ENCODE measurements around the gene HIVEP3.

Gene HIVEP3

DNA sequence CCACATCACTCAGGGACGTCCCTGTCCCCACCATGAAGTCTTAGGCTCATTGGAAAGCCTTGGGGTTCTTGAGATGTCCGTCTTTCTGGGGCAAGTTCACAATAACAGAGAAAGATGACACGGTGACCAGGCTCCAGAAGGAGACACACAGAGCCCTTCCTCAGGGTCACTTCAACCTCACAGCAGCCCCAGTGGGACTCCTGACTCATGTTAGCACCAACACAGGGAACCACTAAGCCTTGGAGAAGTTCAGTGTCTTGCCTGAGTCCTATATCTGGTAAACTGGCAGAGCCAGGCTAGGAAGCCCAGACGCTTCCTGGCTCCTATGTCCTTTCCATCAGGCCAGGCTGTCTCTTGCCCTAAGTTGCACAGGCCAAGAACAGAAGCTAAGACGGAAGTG lies 199.1 kb downstream of the HIVEP3 start:
- H3K4me1 ChIP-seq (ENCODE audit: control insufficient read depth in 1 of 2, insufficient read depth in 2 of 2, low read length in 2 of 2) = peaks cover 5 to 6% of the 10 kb centered on the region in 2 donors
- no peaks in the 10 kb centered on the region for H3K9me3 ChIP-seq (ENCODE audit: control insufficient read depth in 1 of 2, low read length in 2 of 2)
- H3K4me3 ChIP-seq (ENCODE audit: low read depth in 1 of 2, low read length in 2 of 2) = no peak overlapping the region
- no peak overlapping the region for H3K27ac ChIP-seq (ENCODE audit: low read depth, low read length)
- H3K36me3 ChIP-seq (ENCODE audit: control insufficient read depth in 1 of 2, insufficient read depth in 2 of 2, low read length in 2 of 2) = no peaks in the 10 kb centered on the region
- no peaks in the 10 kb centered on the region for H3K27me3 ChIP-seq (ENCODE audit: control insufficient read depth in 1 of 2, insufficient read depth in 2 of 2, low read length in 2 of 2)
- H3K9ac ChIP-seq (ENCODE audit: low read depth in 1 of 2, low read length in 2 of 2) = no peak overlapping the region

DNA sequence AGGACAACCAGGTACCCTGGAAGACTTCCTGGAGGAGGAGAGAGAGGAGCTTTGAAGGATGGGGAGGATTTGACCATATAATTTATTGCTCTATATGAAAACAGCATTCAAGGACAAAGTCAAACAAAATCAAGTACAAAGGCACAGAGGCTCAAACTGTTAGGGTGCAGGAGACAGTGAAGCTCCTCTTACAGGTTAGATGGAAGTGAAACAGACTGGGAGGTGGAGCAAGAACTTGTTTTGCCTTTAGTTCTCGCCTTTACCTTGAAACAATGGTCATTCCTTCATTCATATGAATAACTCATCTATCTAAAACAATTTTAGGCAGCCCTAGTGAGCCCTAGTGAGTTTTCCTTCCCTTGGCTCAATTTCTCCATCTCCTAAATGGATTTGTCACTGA lies 199.6 kb downstream of the HIVEP3 start:
- Histone ChIP-seq H3K27ac (ENCODE audit: low read depth, low read length) (no peak overlapping the region), H3K27me3 (ENCODE audit: control insufficient read depth in 1 of 2, insufficient read depth in 2 of 2, low read length in 2 of 2) (no peaks in the 10 kb centered on the region), H3K9ac (ENCODE audit: low read depth in 1 of 2, low read length in 2 of 2) (no peak overlapping the region), H3K9me3 (ENCODE audit: control insufficient read depth in 1 of 2, low read length in 2 of 2) (no peaks in the 10 kb centered on the region), H3K4me3 (ENCODE audit: low read depth in 1 of 2, low read length in 2 of 2) (no peak overlapping the region), H3K36me3 (ENCODE audit: control insufficient read depth in 1 of 2, insufficient read depth in 2 of 2, low read length in 2 of 2) (no peaks in the 10 kb centered on the region), H3K4me1 (ENCODE audit: control insufficient read depth in 1 of 2, insufficient read depth in 2 of 2, low read length in 2 of 2) (peaks cover under 1 to 5% of the 10 kb centered on the region in 2 donors)

DNA sequence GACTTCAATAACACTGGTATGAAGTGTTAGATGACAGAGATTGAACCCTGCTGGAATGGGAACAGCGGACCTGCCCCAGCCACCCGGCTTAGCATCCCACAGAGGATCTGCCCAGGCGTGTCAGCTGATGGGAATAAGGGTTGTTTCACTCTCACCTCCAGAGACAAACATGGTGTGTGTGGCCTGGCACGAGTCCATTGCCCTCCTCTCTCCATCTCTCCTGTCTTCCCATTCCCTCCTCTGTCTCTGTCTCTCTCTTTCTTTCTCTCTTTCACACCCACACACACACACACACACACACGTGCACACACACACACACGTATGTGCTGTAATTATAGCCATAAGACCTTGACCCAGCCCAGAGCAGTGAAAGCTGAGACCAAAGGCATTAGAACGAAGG lies 200.2 kb downstream of the HIVEP3 start:
- Histone ChIP-seq H3K4me1 (ENCODE audit: control insufficient read depth in 1 of 2, insufficient read depth in 2 of 2, low read length in 2 of 2) (no peaks in the 10 kb centered on the region), H3K27me3 (ENCODE audit: control insufficient read depth in 1 of 2, insufficient read depth in 2 of 2, low read length in 2 of 2) (no peaks in the 10 kb centered on the region), H3K9me3 (ENCODE audit: control insufficient read depth in 1 of 2, low read length in 2 of 2) (no peaks in the 10 kb centered on the region), H3K27ac (ENCODE audit: low read depth, low read length) (no peak overlapping the region), H3K36me3 (ENCODE audit: control insufficient read depth in 1 of 2, insufficient read depth in 2 of 2, low read length in 2 of 2) (no peaks in the 10 kb centered on the region), H3K4me3 (ENCODE audit: low read depth in 1 of 2, low read length in 2 of 2) (no peak overlapping the region), H3K9ac (ENCODE audit: low read depth in 1 of 2, low read length in 2 of 2) (no peak overlapping the region)

DNA sequence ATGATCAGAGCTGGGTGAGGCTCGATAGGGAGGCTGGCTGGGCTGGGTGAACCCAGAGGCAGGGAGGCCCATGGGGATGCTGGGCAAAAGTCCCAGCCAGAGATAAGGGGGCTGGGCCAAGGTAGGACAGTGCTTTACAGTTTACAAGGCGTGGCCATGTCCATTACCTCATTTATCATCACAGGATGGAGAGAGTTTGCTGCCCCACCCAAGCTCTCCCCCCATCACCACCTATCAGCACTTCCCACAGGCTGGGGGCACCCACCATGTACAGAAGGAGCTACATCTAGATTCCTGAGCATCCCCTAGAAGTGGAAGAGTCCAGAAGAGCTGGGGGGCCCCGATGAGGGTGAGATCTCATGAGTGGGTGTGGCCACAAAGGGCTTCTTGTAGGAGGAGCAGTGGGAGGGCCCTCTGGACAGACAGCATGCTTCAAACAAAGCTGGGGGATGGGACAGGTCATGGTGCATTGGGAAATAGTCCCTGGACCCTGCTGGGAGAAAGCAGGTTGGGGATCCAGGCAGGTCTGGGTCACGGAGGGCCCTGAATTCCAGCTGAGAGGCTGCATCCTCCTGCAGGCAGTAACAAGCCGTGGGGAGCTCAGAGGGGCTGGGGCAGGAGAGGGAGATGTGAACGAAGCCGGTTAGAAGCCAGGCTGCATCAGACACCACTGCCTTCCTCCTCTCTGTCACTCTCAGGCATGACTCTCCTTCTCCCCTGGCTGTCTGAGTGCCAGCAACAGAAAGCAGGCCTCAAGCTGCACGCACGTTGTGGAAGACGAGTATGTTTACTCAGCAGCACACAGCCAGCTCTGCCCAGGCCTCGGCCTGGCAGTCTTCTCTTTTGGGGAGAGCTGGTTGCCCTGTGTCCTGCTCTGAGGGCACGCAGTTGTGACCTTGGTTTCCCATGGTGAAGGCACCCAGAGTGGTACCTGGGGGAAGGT lies 202.3 kb downstream of the HIVEP3 start:
- Histone ChIP-seq H3K4me3 (ENCODE audit: low read depth in 1 of 2, low read length in 2 of 2) (no peak overlapping the region), H3K9me3 (ENCODE audit: control insufficient read depth in 1 of 2, low read length in 2 of 2) (no peaks in the 10 kb centered on the region), H3K9ac (ENCODE audit: low read depth in 1 of 2, low read length in 2 of 2) (no peak overlapping the region), H3K27ac (ENCODE audit: low read depth, low read length) (no peak overlapping the region), H3K36me3 (ENCODE audit: control insufficient read depth in 1 of 2, insufficient read depth in 2 of 2, low read length in 2 of 2) (no peaks in the 10 kb centered on the region), H3K27me3 (ENCODE audit: control insufficient read depth in 1 of 2, insufficient read depth in 2 of 2, low read length in 2 of 2) (no peaks in the 10 kb centered on the region), H3K4me1 (ENCODE audit: control insufficient read depth in 1 of 2, insufficient read depth in 2 of 2, low read length in 2 of 2) (no peaks in the 10 kb centered on the region)

DNA sequence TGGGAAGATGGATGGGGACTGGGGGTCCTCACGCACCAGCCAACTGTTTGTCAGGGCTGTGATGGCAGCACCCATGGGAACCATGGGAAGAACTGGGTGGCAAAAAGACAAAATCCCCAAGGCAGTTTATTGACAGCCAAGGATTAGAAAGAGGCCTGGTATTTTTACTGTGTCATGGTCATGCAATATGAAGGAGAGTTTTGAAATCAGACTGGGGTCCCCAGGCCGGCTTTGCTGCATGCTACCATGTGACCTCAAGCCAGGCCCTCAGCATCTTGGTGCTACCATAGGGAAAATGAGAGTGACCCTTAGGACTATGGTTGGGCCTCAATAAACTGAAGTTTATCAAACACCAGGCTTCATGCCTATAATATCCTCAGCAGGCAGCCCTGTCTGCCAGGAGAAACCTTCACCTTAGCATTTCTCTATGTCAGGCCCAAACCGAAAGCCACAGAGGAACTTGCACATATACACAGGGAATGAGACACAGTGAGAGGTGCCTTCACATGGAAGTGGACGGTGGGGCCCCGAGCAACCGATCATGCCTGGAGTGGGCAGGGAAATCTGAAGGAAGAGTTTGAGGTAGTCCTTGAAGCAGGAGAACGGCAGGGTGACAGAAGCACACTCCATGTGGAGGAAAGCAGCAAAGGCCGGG lies 203.2 kb downstream of the HIVEP3 start:
- Histone ChIP-seq H3K27ac (ENCODE audit: low read depth, low read length) (no peak overlapping the region), H3K27me3 (ENCODE audit: control insufficient read depth in 1 of 2, insufficient read depth in 2 of 2, low read length in 2 of 2) (no peaks in the 10 kb centered on the region), H3K4me3 (ENCODE audit: low read depth in 1 of 2, low read length in 2 of 2) (no peak overlapping the region), H3K9ac (ENCODE audit: low read depth in 1 of 2, low read length in 2 of 2) (no peak overlapping the region), H3K4me1 (ENCODE audit: control insufficient read depth in 1 of 2, insufficient read depth in 2 of 2, low read length in 2 of 2) (no peaks in the 10 kb centered on the region), H3K36me3 (ENCODE audit: control insufficient read depth in 1 of 2, insufficient read depth in 2 of 2, low read length in 2 of 2) (no peaks in the 10 kb centered on the region), H3K9me3 (ENCODE audit: control insufficient read depth in 1 of 2, low read length in 2 of 2) (no peaks in the 10 kb centered on the region)

DNA sequence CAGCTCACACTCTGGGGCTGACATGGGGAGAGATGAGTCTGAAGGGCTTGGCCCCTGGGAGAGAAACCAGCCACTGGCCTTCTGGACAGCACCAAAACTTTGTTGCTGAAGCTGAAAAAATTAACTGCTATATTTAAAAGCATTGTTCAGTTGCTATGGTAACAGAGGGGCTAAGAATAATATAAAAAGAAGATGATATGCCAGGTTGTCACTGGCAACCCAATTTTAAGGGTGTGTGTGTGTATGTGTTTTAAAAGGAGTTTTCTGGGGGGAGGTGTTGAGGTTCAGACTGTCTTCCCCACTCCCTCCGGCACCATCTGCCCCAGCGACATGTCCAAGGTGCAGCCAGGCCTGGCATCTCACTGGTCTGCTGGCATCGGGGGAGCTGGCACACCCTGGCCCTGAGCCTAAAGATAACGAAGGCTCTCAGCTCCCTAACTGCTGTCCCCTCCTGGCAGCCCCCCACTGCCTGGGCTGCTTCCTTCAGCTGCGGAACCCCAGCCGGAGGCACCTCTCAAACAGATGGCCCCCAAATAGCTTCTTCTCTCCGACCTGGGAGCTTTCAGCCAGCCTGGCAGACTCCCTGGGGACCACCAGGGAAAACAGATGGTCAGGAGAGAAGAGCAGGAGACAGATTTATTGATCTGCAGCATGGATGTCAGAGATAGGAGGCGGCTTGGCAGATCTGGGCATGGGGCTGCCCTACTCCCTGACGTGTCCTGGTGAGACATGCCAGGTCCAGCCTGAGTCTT lies 203.9 kb downstream of the HIVEP3 start:
- Histone ChIP-seq H3K9ac (ENCODE audit: low read depth in 1 of 2, low read length in 2 of 2) (no peak overlapping the region), H3K27me3 (ENCODE audit: control insufficient read depth in 1 of 2, insufficient read depth in 2 of 2, low read length in 2 of 2) (no peaks in the 10 kb centered on the region), H3K27ac (ENCODE audit: low read depth, low read length) (no peak overlapping the region), H3K9me3 (ENCODE audit: control insufficient read depth in 1 of 2, low read length in 2 of 2) (no peaks in the 10 kb centered on the region), H3K4me3 (ENCODE audit: low read depth in 1 of 2, low read length in 2 of 2) (no peak overlapping the region), H3K36me3 (ENCODE audit: control insufficient read depth in 1 of 2, insufficient read depth in 2 of 2, low read length in 2 of 2) (no peaks in the 10 kb centered on the region), H3K4me1 (ENCODE audit: control insufficient read depth in 1 of 2, insufficient read depth in 2 of 2, low read length in 2 of 2) (no peaks in the 10 kb centered on the region)

DNA sequence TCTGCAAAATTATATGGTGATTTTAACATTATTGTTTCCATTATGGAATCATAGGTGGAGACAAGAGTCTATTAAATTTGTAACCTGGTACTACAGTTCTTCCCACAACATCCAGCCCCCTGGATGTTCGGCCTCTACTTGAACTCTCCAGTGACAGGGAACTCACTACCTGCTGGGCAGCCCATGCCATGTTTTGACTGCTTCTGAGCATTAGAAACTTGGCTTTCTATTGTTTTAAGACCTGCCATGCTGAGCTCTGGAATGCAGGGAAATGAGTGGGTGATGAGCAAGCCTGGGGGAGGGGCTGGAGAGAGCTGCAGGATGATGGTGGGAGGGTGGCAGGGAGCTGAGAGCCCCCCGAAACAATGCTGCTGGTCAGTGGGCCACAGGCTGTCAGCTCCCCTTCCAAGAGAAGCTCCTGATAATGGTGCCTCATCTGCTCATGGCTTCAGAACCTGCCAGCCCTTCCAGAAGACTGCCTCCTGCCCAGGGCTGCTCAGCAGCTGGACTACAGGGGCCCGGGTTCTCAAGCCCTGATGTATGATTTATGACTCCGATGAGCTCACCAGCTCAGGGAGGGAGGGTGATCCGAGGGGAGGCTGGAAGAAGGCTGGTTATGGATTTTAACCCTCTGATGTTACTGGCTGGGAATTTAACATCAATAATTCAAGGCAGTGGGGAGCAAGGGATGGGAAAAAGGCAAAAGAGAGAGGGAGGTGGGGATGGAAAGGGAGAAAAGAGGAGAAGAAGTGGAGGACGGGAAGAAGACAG lies 205.0 kb downstream of the HIVEP3 start:
- no peaks in the 10 kb centered on the region for H3K27me3 ChIP-seq (ENCODE audit: control insufficient read depth in 1 of 2, insufficient read depth in 2 of 2, low read length in 2 of 2)
- no peak overlapping the region for H3K9ac ChIP-seq (ENCODE audit: low read depth in 1 of 2, low read length in 2 of 2)
- H3K4me3 ChIP-seq (ENCODE audit: low read depth in 1 of 2, low read length in 2 of 2) = no peak overlapping the region
- no peak overlapping the region for H3K27ac ChIP-seq (ENCODE audit: low read depth, low read length)
- H3K36me3 ChIP-seq (ENCODE audit: control insufficient read depth in 1 of 2, insufficient read depth in 2 of 2, low read length in 2 of 2) = no peaks in the 10 kb centered on the region
- H3K9me3 ChIP-seq (ENCODE audit: control insufficient read depth in 1 of 2, low read length in 2 of 2) = no peaks in the 10 kb centered on the region
- H3K4me1 ChIP-seq (ENCODE audit: control insufficient read depth in 1 of 2, insufficient read depth in 2 of 2, low read length in 2 of 2) = no peaks in the 10 kb centered on the region

DNA sequence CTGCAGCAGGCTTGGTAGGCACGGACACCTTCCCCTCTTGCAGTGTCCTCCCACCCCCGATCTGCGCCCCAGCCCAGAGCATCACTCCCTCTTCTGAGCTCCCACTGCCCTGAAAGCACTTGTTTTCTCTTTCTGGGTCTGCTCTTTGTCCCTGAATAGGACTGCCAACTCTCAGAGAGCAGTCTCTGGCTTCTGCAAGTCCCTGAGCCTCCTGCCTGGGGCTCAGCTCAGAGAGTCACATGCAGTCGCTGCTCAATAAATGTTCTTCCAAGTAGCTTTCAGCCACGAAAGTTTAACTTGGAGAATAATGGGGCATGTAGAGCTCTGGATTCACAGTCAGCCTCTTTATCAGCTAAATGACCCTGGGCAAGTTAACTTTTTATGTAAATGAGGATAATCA lies 205.6 kb downstream of the HIVEP3 start:
- H3K9ac ChIP-seq (ENCODE audit: low read depth in 1 of 2, low read length in 2 of 2) = no peak overlapping the region
- H3K9me3 ChIP-seq (ENCODE audit: control insufficient read depth in 1 of 2, low read length in 2 of 2) = no peaks in the 10 kb centered on the region
- H3K27ac ChIP-seq (ENCODE audit: low read depth, low read length) = no peak overlapping the region
- H3K4me1 ChIP-seq (ENCODE audit: control insufficient read depth in 1 of 2, insufficient read depth in 2 of 2, low read length in 2 of 2) = no peaks in the 10 kb centered on the region
- no peaks in the 10 kb centered on the region for H3K27me3 ChIP-seq (ENCODE audit: control insufficient read depth in 1 of 2, insufficient read depth in 2 of 2, low read length in 2 of 2)
- H3K4me3 ChIP-seq (ENCODE audit: low read depth in 1 of 2, low read length in 2 of 2) = no peak overlapping the region
- H3K36me3 ChIP-seq (ENCODE audit: control insufficient read depth in 1 of 2, insufficient read depth in 2 of 2, low read length in 2 of 2) = no peaks in the 10 kb centered on the region

DNA sequence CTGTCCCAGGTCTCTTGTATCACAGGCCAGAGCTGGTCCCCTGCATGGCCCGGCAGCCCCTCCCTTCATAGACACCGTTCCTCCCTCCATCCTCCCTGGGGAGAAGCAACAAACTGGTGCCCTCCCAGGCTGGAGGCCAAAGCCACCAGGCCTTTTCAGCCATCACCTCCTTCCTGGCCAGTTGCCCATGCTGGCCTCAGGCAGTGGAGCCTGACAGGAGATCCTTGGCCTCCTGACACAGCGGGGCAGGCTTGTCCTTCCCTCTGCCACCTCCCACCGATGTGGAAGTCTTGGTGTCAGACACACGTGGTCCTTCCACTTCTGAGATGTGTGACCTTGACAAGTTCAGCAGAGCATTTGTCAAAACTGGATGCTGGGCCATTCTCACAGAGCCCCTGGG lies 206.0 kb downstream of the HIVEP3 start:
- Histone ChIP-seq H3K9me3 (ENCODE audit: control insufficient read depth in 1 of 2, low read length in 2 of 2) (no peaks in the 10 kb centered on the region), H3K9ac (ENCODE audit: low read depth in 1 of 2, low read length in 2 of 2) (no peak overlapping the region), H3K4me3 (ENCODE audit: low read depth in 1 of 2, low read length in 2 of 2) (no peak overlapping the region), H3K27ac (ENCODE audit: low read depth, low read length) (no peak overlapping the region), H3K27me3 (ENCODE audit: control insufficient read depth in 1 of 2, insufficient read depth in 2 of 2, low read length in 2 of 2) (no peaks in the 10 kb centered on the region), H3K4me1 (ENCODE audit: control insufficient read depth in 1 of 2, insufficient read depth in 2 of 2, low read length in 2 of 2) (no peaks in the 10 kb centered on the region), H3K36me3 (ENCODE audit: control insufficient read depth in 1 of 2, insufficient read depth in 2 of 2, low read length in 2 of 2) (no peaks in the 10 kb centered on the region)

Data from duodenal mucosa (tissue), 2 donors.